Fibroblast of lung (primary cell): ENCODE data around the gene CTAGE15. TPM values are rescaled to one million over a fixed set of nuclear protein-coding genes. Genes with fewer than 3 reads are reported as not detected.
"Not testable (repeated sequence)": the region's sequence is repeated elsewhere in the genome, so short reads cannot be mapped to it uniquely, and the experiment has no call there.

Experiments used
- DNase-seq, 2 donors: peaks; one replicate each; pipeline versions ENCODE4 v3.0.0 to v3.0.0-alpha.2; 2010; ENCODE audit warnings: low read depth in 2 of 2
- H2AFZ ChIP-seq: 2 replicates; pipeline ENCODE4 v1.5.1; 2012; ENCODE audit warnings: low read length, control low read depth, inconsistent platforms
- H3K27ac ChIP-seq: 2 replicates; pipeline ENCODE4 v1.5.1; 2011; ENCODE audit warnings: low read length, control low read depth; ENCODE audit not compliant: insufficient read depth
- H3K27me3 ChIP-seq: 2 replicates; pipeline ENCODE4 v1.5.1; 2011; ENCODE audit warnings: mild to moderate bottlenecking, low read length; ENCODE audit not compliant: control insufficient read depth, insufficient read depth
- H3K36me3 ChIP-seq: 2 replicates; pipeline ENCODE4 v1.5.1; 2011; ENCODE audit warnings: low read length; ENCODE audit not compliant: control insufficient read depth, insufficient read depth
- H3K4me1 ChIP-seq: 2 replicates; pipeline ENCODE4 v1.5.1; 2011; ENCODE audit warnings: low read length; ENCODE audit not compliant: control insufficient read depth, insufficient read depth; ENCODE audit errors: extremely low read depth
- H3K4me2 ChIP-seq: 2 replicates; pipeline ENCODE4 v1.5.1; 2011; ENCODE audit warnings: low read length, control low read depth; ENCODE audit not compliant: insufficient read depth; ENCODE audit errors: extremely low read depth
- H3K4me3 ChIP-seq, 4 experiments: fragments of 200-600 bp in 1 of 4; sonication (generic) in 1 of 4; replicated peaks in 1 of 4; 2 replicates each; pipeline ENCODE4 v1.5.1; 2011 to 2016; ENCODE audit warnings: low read length in 4 of 4, low read depth in 3 of 4, mild to moderate bottlenecking in 3 of 4, control low read depth in 2 of 4, inconsistent platforms in 1 of 4, mixed read lengths in 1 of 4; ENCODE audit not compliant: insufficient read depth in 1 of 4; ENCODE audit errors: control extremely low read depth in 1 of 4
- H3K79me2 ChIP-seq: 2 replicates; pipeline ENCODE4 v1.5.1; 2012; ENCODE audit warnings: mild to moderate bottlenecking, low read length, inconsistent platforms; ENCODE audit not compliant: control insufficient read depth, insufficient read depth
- H3K9ac ChIP-seq: 2 replicates; pipeline ENCODE4 v1.5.1; 2011; ENCODE audit warnings: mild to moderate bottlenecking, low read length, control low read depth; ENCODE audit not compliant: insufficient read depth
- H3K9me3 ChIP-seq: 2 replicates; pipeline ENCODE4 v1.5.1; 2012; ENCODE audit warnings: low read depth, low read length; ENCODE audit not compliant: control insufficient read depth, insufficient read depth
- H4K20me1 ChIP-seq: 2 replicates; pipeline ENCODE4 v1.5.1; 2011; ENCODE audit warnings: low read length; ENCODE audit not compliant: control insufficient read depth, insufficient read depth; ENCODE audit errors: extremely low read depth
- polyA plus RNA-seq, 2 donors: library from polyadenylated mRNA; depleted of rRNA in 1 of 2; stranded (reverse) in 1 of 2; unstranded in 1 of 2; fragments of >200 nt; gene quantifications; 2 replicates each; pipeline ENCODE4 v1.2.1, GENCODE V29; 2011 to 2012; ENCODE audit warnings: missing spikeins in 1 of 2
- total RNA-seq: library from RNA; depleted of rRNA; stranded (reverse); fragments of >200 nt; gene quantifications from 2 replicates; pipeline ENCODE4 v1.2.1, GENCODE V29; 2014

Gene CTAGE15
- total and polyA plus RNA-seq, 2 donors (not counting 1 experiment from before 2014, with no cell fraction given): 0.17 TPM; not detected in 1

GRCh38 chr7:143598086-143598485 is 26.5 kb downstream of the CTAGE15 start:
- H3K4me2 ChIP-seq, H3K4me3 ChIP-seq, H3K4me1 ChIP-seq, H3K27ac ChIP-seq, H3K27me3 ChIP-seq, H3K36me3 ChIP-seq, H3K9me3 ChIP-seq, H4K20me1 ChIP-seq, H3K9ac ChIP-seq, H3K79me2 ChIP-seq, DNase-seq, H2AFZ ChIP-seq: not testable (repeated sequence)

DNA sequence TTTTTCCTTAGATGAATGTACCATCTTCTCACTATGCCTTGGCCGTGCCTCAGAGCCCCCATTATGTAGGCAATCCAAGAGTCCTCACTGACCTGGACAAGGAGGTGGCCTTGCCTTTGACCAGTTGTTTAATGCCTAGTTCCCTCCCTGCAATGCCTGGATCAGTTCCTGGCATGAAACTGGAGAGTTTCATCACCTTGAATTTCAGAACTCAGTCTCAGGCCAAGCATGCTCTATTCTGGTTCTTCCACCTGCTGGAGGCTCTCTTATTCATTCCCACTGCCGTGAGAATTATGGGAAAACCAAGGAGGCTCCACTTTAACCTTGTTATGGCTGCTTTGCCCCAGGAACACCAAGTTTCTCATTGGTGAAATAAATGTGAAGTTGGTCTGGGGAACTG is 31.9 kb downstream of the CTAGE15 start:
- not testable (repeated sequence) for H3K9me3 ChIP-seq, H3K9ac ChIP-seq, H3K36me3 ChIP-seq, H4K20me1 ChIP-seq, H3K4me1 ChIP-seq, H3K79me2 ChIP-seq, H3K27me3 ChIP-seq, H3K4me2 ChIP-seq, DNase-seq, H3K4me3 ChIP-seq, H2AFZ ChIP-seq, H3K27ac ChIP-seq

DNA sequence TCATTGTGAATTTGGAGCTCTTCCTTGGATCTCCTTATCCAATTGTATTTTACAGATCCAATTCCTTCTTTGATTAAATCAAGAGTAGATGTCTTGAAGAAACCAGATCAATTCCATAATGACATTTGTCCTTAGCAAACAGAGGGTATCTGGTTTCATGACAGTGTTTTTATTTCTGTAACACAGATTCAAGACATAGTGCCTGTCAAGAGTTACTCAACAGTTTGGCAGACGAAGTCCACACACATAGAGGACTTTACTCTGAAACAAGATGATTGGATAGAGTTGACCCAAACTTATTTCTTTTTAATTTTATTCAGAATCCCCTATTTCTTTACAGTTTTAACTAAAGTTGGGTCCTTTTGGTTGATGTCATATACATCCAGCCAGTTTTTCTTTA is 34.5 kb downstream of the CTAGE15 start:
- H3K4me1 ChIP-seq, H3K27me3 ChIP-seq, H3K27ac ChIP-seq, H3K4me3 ChIP-seq, H3K79me2 ChIP-seq, H3K36me3 ChIP-seq, H2AFZ ChIP-seq, H3K9me3 ChIP-seq, H3K9ac ChIP-seq, H4K20me1 ChIP-seq, DNase-seq, H3K4me2 ChIP-seq: not testable (repeated sequence)

- not testable (repeated sequence) for H3K79me2 ChIP-seq, H3K9me3 ChIP-seq, H3K27me3 ChIP-seq, H3K4me1 ChIP-seq, H2AFZ ChIP-seq, H3K4me2 ChIP-seq, H3K4me3 ChIP-seq, H3K27ac ChIP-seq, H3K36me3 ChIP-seq, DNase-seq, H4K20me1 ChIP-seq, H3K9ac ChIP-seq
These were observed 43.9 kb downstream of the CTAGE15 start for GRCh38 chr7:143615545-143615944.

GRCh38 chr7:143617204-143617603 is 45.6 kb downstream of the CTAGE15 start:
- H3K4me3 ChIP-seq, H3K27ac ChIP-seq, H2AFZ ChIP-seq, DNase-seq, H3K4me2 ChIP-seq, H3K27me3 ChIP-seq, H3K79me2 ChIP-seq, H3K9ac ChIP-seq, H3K36me3 ChIP-seq, H3K9me3 ChIP-seq, H4K20me1 ChIP-seq, H3K4me1 ChIP-seq: not testable (repeated sequence)
